GM21825 (cell line): Measurements from ENCODE around the gene SH2B2.
A peak's percentile ranks its signal among the peaks of the same experiment; 100 is the strongest.
"Not testable (repeated sequence)": the region's sequence is repeated elsewhere in the genome, so short reads cannot be mapped to it uniquely, and the experiment has no call there.

Source experiments
- ATAC-seq: cut with Tn5 transposase; IDR thresholded peaks from one replicate; pipeline ENCODE4 v1.9.1; 2021; ENCODE audit warnings: mild to moderate bottlenecking, moderate library complexity; ENCODE audit not compliant: unreplicated experiment

The SH2B2 gene

DNA sequence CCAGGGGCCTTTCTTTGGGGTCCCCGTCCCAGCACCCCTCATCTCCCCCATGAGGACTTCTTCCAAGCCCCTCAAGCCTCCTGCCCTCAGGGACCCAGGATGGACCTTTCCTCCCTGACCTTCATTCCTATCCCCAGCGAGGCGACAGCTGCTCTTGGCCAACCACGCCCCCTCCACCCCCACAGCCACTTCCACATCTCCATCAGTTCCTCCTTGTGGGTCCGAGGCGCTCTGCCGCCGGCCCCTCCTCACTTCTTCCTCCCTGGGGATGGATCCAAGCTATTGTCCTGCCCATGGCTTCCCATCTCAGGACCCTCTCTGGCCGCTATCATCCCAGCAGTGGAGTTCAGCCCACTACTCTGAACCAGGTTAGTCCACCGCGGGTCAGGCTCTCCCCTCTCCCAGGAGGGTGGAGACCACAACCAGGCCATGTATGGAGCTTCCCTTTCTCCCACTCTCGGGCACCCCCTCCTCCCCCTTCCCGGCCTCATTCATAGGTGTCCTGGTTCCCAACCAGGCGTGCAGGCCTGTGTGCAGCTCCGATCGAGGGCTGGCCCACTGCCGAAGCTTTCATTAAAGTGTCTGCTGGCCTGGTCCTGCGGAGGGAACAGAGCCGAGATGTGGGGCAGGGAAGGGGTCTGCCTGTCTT is 1.7 kb upstream of the SH2B2 start:
- no peak for ATAC-seq

DNA sequence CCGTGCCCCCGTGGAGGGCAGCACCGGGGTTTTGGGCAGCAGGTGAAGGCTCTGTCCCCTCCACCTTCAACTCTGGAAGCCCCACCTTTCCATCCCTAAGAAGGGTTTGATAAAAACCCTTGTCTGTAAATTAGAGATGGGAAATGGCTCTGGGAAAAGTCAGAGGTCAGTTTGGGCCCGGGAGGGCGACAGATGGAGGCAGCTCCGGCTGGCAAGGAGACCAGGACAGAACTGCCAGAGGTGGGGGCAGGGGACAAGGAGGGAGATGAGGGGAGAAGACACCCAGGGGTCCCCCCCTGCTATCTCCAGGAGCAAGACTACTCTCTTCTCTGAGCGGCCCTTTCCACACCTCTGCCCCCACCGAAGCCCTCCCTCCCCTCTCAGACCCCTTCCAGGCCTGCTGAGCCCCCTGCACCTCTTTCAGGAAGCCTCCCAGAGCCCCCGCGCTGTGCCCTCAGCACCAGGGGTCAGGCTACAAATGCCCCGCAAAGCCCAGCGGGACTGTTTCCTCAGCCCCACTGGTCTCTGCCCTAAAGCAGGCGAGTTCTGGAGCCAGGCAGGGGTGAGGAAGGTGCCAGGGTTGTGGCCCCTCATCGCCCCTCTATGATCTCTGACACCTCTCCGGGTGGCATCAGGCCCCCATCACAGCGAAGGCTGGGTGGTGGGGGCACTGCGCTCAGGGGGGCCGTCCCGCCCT is 980 bp upstream of the SH2B2 start:
- no peak for ATAC-seq

DNA sequence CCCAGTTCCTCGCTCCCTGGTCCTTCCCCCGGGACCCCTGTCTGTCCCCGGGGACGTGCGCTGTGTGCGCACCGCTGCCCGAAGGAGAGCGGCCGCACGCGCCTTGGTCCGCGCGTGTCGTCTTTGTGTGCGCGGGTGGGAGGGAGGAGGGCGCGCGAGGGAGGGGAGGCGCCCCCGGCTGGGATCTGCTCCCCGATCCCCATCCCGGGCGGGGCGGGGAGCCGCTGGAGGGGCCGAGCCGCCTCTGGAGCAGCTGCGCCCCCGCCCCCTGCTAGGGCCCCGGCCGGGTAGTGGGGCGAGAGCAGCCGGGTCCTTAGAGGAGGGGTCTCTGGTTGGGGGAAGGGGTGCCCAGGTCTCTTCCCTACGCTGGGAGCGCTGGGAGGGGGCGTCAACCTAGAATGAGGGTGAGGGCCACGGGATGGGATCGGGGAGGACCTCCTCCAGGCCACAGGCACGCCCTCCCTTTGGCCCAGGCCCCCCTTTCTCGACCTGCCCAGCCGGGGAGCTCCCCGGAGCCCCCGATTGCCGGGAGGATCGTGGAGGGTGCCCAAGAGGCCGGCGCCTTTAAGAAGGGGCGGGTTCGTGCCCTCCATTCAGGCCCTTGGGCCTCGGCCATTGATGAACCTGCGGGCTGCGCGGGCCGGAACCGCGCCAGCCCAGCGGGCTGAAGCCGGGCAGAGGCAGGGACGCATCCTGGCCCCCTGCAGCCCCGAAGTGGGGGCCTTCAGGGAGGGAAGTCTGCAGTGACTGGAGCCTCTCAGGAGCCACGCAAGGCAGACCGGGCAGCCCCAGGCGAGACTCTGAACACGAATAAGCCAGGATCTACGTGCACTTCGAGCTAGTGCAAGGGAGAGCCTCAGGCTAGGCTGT is 678 bp downstream of the SH2B2 start:
- peak; percentile 6 for ATAC-seq

DNA sequence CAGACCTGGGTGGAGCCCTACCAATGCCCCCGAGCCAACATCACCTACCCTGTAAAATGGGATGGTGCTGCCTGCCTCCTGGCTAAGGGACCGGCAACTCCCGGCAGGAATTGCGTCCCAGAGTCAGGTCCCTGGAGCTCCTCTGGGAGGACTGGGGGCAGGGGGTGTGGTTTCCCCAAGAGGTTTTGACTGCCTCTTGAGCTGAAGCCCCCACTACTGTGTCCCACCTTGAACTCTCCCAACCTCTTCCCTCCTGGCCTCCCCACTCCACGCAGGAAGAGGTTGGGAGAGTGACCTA is 1.3 kb downstream of the SH2B2 start:
- no peak for ATAC-seq

DNA sequence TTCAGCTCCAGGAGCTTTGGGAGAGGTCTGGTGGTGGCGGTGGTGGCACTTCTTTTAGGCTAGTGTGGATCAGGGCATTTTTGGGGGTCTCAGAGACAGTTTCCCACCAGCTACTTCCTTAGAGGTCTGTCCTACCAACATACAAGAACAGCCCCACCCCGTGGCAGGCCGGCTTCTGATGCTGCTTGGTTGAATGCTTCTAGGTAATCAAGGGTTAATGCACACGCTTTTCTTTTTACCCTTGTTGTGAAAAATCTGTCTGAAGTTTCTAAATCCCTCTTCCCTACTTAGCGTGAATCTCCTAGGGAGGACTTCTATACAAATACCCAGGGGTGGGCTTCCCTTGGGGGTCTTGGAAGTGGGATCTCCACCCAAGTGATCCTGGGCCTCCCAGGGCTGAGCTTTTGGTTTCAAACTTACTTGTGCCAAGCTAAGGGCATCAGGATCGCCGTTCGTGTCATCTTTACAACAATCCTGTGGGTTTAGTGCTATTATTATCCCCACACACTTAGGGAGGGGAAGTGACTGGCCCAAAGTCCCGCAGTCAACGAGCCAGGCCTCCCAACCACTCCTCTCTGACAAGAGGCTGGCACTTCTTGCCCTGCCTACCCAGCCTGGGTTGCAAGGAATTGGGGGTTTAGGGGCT is 1.7 kb downstream of the SH2B2 start:
- ATAC-seq, result no peak

DNA sequence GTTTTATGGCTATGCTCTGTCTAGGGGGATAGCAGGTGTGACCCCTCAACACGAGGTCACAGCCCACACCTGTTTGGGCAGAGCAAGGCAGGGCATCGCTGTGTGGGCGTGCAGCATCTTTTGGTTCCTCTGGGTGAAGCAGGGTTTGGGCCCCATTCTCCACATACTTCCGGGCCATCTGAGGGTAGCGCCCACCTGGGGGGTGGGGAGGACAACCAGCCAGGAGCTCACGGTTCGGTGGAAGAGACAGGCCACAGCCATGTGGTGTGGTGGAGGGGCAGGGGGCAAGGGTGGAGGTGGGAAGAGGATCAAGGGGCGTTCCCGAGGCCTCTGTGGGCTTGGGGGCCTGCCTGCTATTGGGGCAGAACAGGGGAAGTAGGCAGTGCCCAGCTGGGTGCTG is 2.4 kb downstream of the SH2B2 start:
- ATAC-seq, result no peak

DNA sequence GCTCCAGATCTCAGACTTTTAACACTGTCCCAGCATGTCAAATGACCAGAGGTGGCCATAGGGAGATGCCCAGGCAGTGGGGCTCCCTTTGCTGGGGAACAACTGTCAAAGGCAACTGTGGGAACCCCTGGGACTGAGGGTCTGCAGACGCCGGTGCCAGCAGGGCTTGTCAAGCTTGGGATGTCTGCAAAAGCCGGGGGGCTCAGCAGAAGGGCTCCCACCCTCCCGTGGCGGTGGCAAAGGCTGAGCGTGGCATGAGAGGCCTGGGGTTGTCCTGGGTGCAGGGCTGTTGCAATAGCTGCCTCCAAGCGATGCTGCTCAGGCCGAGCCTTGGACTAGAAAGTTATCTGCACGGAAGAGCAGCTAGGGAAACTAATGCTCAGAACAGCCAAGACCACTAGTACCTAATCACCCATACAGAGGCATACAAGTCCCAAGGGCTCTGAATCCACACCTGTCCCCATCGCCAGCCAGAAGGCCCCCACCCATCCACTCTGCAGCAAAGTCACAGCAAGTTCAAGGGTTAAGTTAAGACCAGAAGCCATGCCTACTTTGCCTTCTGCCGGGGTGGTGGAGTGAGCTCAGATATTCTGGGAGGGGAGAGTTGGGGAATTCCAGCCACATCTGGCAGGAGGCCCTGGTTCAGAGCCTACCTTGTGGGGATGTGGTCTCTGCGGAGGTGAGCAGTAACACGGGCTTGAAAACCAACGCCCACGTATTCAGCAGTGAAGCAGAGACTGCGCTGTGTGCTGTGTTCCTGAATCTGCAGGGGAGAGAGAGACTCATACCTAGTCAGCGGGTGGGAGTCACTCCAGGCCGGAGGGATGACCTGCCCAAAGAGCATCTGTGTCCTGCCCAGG is 4.6 kb downstream of the SH2B2 start:
- ATAC-seq, result peak; percentile 33

DNA sequence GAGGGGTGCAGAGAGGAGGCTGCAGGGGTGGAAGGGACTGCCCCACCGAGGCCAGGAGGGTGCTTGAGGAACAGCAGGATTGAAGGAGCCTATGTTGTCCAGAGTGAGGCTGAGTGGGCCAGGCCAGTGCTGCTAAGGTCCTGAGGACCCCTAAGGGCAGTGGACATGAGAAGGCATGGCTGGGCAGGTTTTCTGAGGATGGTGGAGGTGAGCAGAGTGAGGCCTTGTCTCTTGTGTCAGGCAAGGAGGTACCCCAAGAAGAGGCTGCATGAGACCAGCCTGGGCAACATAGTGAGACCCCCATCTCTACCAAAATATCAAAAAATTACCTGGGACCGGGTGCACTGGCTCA is 5.2 kb downstream of the SH2B2 start:
- no peak for ATAC-seq

DNA sequence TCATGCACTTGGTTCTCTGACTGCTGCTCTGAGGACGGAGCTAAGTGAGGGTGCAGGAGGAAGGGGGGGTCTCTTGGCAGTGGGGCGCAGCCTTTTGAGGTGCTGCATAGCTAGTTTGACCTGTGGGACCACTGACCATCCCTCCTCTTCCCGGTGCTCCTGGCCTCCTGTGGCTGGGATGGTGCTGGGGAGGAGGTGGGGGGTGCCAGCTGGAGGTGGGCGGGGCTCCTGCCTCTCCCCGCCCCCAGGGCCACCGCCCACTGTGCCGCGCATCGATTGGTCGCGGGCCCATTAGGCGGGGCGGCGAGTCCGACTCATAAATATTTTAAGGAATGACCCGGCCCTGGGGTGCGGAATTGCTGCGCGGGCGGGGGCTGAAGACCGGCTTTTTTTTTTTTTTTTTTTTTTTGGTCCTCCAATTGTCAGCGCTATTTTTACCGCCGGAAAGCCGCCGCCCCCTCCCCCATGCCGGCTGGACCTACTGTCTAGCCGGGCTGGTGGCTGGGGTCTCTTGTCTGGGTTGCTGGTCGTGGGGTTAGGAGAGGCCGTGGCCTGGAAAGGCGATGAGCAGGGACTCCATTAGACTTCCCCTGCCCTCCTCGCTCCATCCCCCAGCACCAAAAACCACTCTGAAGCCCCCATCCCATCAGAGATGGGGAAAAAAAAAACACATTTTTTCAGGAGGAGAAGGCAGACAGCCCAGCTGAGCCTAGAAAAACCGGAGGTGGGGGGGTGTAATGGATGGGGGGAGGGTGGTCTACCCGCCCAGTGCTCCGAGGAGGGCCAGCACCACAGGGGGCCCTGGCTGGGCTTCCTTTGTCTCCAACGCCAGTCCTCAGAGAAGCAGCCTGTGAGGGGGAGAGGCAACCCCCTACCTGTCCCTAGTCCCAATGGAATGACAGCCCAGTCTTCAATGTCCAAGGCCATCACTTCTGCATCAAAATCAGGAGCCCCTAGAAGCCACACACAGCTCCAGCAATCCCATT is 6.4 kb downstream of the SH2B2 start:
- no peak for ATAC-seq

DNA sequence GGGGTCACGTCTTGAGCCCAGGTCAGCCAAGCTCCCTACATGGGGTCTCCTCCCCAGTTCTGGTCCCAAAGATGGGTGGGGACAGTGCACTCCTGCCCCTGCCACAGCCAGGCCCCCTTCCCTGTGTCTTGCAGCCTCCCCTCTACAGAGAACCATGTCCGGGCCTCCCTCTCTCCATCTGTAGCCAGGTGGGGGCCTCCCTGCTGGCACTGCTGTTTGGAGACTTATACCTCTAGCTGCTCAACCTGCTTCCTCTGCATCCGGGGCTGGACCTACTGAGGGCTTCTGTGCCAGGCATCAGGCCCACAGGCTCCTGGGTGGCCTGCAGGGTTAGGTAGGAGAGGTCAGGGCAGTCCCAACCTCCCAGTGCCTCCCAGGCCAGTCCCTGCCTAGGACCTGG is 7.9 kb downstream of the SH2B2 start:
- ATAC-seq, result no peak

DNA sequence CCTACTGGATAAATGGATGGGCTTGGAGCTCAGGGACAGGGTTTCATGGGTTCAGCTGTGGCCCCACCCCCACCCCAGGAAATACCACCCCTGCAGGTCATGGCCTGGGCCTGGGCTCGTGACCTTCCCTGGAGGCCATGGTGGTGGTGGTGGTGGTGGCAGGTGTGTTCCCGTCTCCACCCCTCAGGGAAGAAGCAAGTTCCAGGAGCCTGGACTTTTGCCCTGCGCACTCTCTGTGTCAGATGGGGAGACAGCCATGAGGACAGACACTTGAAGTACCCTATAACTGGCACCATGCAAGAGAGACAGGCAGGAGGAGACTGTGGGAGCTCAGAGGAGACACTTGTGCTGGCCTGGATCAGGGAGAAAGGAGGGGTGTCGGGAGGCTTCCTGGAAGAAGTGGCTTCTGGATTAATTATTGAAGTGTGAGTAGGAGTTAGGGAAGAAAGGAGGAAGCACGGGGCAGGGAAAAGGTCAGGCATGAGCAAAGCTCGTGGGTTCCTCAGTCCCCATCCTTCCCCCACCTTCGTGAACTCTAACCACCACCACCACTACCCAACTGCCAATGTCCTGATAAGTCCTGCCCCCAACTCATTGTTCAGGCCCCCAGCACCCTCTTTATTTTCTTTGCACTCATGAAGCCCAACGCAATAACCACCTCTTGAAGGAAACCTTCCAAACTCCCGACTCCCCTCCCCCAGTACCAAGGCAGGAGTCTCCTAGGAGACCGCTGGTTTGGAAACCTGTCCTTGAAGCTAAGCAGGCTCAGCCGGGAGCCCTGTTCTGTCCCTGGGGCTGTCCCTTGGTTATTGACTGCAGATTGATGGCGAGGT is 8.9 kb downstream of the SH2B2 start:
- no peak for ATAC-seq

DNA sequence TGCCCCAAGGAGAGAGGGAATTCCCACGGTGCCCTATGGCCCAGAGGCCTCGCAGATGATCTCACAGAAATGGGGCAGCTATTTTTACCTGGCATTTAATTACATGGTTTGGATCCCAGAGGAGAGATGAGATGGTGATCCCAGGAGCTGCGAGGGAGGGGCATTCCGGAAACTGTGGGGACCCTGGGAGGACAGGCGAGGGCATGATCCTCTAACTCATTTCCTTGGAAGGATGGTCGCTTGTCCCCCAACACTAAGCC is 9.4 kb downstream of the SH2B2 start:
- ATAC-seq, result no peak

DNA sequence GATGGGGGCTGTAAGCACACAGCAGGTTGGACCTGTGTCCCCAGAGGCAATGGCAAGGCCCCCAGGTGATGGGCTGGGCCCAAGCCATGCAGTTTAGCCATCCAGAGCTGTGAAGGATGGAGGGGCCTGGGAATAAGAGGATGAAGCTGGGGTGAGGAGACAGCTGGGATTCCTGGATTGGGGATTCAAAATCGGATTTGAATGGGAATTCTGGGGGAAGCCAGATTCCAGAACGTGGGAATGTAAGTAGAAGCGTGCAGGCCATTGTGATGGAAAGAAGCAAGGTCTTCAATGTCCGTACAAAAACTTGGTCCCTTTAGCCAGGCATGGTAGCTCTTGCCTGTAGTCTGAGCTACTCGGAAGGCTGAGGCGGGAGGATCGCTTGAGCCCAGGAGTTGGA is 9.8 kb downstream of the SH2B2 start:
- ATAC-seq, result no peak

DNA sequence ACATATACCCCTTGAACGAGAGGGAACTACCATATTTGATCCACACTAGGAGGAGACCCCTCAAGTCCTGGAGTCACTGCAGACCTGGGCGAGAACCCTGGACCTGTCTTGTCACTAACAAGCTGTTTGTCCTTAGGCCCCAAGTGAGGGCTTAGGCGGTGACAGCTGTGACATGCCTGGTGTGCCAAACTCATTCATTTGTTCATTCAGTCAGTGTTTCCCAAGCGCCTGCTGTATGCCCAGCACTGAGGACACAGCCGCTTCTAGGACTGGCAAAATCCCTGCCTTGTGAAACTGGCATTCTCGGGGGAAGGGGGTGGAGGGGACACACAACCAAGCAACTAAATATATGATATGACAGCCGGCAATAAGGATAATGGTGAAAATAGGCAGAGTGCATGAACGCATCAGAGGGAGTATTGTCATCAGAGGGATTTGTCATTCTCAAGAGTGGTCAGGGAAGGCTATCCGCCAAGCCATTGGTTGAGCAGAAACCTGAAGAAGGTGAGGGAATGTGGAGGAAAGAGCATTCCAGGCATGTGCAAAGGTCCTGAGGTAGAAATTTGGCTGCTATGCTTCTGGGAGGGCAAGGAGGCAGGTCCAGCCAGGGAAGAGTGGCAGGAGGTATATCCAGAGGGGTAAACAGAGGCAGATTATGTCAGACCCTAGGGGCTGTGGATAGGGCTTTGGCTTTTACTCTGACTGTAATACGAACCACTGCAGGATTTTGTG is 11.0 kb downstream of the SH2B2 start:
- no peak for ATAC-seq

DNA sequence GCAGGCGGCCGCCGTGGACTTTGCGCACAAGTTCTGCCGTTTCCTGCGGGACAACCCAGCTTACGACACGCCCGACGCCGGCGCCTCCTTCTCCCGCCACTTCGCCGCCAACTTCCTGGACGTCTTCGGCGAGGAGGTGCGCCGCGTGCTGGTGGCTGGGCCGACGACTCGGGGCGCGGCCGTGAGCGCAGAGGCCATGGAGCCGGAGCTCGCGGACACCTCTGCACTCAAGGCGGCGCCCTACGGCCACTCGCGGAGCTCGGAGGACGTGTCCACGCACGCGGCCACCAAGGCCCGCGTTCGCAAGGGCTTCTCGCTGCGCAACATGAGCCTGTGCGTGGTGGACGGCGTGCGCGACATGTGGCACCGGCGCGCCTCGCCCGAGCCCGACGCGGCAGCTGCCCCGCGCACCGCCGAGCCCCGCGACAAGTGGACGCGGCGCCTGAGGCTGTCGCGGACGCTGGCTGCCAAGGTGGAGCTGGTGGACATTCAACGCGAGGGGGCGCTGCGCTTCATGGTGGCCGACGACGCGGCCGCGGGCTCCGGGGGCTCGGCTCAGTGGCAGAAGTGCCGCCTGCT is 14.1 kb downstream of the SH2B2 start:
- ATAC-seq, result no peak

DNA sequence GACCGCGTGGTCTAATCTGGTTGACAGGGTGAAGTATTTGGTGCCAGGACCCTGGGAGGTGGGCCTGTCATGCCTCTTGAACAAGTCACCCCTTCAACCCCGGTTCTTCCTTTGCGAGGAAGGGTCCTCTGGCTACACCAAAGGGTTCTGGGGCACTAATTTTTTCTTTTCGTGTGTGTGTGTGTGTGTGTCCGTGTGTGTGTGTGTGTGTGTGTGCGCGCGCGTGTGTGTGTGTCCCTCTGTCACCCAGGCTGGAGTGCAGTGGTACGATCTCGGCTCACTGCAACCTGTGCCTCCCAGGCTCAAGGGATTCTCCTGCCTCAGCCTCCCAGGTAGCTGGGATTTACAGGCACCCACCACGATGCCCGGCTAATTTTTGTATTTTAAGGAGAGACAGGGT is 14.7 kb downstream of the SH2B2 start:
- ATAC-seq, result not testable (repeated sequence)

DNA sequence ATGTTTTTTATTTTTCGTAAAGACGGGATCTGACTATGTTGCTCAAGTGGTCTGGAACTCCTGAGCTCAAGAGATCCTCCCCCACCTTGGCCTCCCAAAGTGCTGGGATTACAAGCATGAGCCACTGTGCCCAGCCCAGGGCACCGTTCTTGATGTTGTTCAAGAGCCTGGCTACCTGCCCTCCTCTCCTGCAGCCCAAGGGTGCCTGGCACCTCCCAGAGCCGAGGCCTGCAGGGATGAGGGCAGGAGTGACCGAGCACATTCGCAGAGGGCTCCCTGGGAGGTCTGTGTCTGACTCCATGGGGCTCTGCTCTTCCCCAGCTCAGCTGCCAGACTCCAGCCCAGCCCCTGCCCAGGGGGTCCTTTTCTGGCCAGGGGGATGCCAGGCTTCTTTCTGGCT is 15.4 kb downstream of the SH2B2 start:
- no peak for ATAC-seq
